Right atrium auricular region (tissue), 2 donors: ENCODE data around the gene CHD9. TPM values are rescaled to one million over a fixed set of nuclear protein-coding genes. Genes with fewer than 3 reads are reported as not detected.
"Not testable (repeated sequence)": the region's sequence is repeated elsewhere in the genome, so short reads cannot be mapped to it uniquely, and the experiment has no call there.

Source experiments
- DNase-seq: peaks from one replicate; pipeline ENCODE4 v3.0.0-alpha.2; 2019; ENCODE audit warnings: low spot score
- H3K27ac ChIP-seq, 2 donors: fragments of 200-600 bp; sonication (generic); 1 replicate in 1 of 2; 2 replicates in 1 of 2; pipeline ENCODE4 v1.5.1; 2016 to 2019
- H3K27me3 ChIP-seq, 2 donors: fragments of 200-600 bp; sonication (generic); one replicate each; pipeline versions ENCODE4 v1.5.1 to v1.6.0; 2017 to 2019
- H3K36me3 ChIP-seq: fragments of 200-600 bp; sonication (generic); one replicate; pipeline ENCODE4 v1.5.1; 2016
- H3K4me1 ChIP-seq, 2 donors: fragments of 200-600 bp; sonication (generic); one replicate each; pipeline versions ENCODE4 v1.5.1 to v1.6.0; 2017 to 2019
- H3K4me3 ChIP-seq, 2 donors: fragments of 200-600 bp; sonication (generic); 1 replicate in 1 of 2; 2 replicates in 1 of 2; pipeline ENCODE4 v1.5.1; 2017 to 2019; ENCODE audit warnings: mild to moderate bottlenecking in 1 of 2, moderate library complexity in 1 of 2
- H3K9me3 ChIP-seq, 2 donors: fragments of 200-600 bp; sonication (generic); one replicate each; pipeline ENCODE4 v1.5.1; 2019
- total RNA-seq, 2 donors: library from RNA; depleted of rRNA; stranded (reverse); fragments of >200 nt; gene quantifications; one replicate each; pipeline ENCODE4 v1.1.0, GENCODE V29; 2016
- TF ChIP-seq, protein P1 (sequence below), 2 donors: fragments of 200-600 bp; sonication (generic); IDR thresholded peaks; one replicate each; pipeline ENCODE4 v1.5.1; 2019; ENCODE audit warnings: antibody characterized with exemption in 2 of 2

CHD9 gene
- total RNA-seq, 2 donors from 2014 or later = 49.8 to 54.1 TPM

DNA sequence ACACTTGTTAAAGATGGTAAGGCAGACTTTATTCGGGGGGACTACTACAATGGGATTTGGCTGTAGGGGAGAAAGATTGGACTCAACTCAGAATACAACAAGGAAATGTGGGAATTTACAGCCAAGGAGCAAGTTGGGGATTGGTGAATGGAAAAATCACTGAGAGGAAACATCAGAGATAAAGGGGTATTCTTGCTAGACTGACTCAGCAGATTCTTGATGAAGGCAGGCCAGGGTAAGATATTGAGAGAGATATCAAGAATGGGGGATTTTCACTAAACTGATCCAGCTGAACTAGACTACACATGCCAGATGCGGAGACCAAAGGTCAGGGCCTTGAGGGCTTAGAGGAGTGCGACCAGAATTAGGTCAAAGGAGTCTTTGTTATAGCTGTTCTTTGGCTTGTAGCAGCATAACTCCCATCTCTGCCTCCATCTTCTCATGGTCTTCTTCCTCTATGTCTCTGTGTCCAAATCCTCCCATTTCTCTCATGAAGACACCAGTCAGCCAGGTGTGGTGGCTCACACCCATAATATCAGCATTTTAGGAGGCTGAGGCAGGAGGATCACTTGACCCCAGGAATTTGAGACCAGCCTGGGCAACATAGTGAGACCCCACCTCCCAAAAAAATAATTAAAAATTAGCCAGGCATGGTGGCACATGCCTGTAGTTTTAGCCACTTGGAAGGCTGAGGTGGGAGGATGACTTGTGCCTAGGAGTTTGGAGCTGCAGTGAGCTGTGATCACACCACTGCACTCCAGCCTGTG lies 19.4 kb upstream of the CHD9 start:
- no peaks in the 10 kb centered on the region for H3K27me3 ChIP-seq
- no peaks in the 10 kb centered on the region for H3K4me1 ChIP-seq
- H3K27ac ChIP-seq = no peak overlapping the region
- H3K4me3 ChIP-seq = no peak overlapping the region
- TF ChIP-seq, protein P1, sequence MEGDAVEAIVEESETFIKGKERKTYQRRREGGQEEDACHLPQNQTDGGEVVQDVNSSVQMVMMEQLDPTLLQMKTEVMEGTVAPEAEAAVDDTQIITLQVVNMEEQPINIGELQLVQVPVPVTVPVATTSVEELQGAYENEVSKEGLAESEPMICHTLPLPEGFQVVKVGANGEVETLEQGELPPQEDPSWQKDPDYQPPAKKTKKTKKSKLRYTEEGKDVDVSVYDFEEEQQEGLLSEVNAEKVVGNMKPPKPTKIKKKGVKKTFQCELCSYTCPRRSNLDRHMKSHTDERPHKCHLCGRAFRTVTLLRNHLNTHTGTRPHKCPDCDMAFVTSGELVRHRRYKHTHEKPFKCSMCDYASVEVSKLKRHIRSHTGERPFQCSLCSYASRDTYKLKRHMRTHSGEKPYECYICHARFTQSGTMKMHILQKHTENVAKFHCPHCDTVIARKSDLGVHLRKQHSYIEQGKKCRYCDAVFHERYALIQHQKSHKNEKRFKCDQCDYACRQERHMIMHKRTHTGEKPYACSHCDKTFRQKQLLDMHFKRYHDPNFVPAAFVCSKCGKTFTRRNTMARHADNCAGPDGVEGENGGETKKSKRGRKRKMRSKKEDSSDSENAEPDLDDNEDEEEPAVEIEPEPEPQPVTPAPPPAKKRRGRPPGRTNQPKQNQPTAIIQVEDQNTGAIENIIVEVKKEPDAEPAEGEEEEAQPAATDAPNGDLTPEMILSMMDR (IDR thresholded peaks at IDR 0.05) = no peak
- no peak for DNase-seq
- H3K9me3 ChIP-seq = no peaks in the 10 kb centered on the region
- no peaks in the 10 kb centered on the region for H3K36me3 ChIP-seq

DNA sequence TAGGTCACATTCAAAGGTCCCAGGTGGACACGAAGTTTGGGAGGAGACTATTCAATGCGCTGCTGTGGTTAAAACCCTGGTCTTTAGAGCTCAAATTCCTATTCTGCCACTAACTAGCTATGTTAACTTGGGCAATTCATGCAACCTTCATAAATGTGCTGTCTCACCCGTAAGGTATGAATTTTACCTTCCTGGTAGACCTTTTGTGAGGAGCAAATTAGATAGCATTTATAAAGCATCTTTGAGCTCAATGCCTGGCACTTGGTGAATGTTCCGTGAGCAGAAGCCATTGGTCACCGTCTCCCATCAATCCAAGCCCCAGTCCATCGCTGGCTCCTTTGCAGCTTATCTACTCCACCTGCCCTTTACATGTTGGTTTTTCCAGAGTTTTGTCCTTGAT lies 18.7 kb upstream of the CHD9 start:
- DNase-seq = no peak
- Histone ChIP-seq H3K36me3 (no peaks in the 10 kb centered on the region), H3K27ac (no peak overlapping the region), H3K9me3 (no peaks in the 10 kb centered on the region), H3K4me3 (no peak overlapping the region), H3K4me1 (peaks cover 0 to 3% of the 10 kb centered on the region in 2 donors), H3K27me3 (no peaks in the 10 kb centered on the region)
- TF ChIP-seq, protein P1 (IDR thresholded peaks at IDR 0.05) = no peak

DNA sequence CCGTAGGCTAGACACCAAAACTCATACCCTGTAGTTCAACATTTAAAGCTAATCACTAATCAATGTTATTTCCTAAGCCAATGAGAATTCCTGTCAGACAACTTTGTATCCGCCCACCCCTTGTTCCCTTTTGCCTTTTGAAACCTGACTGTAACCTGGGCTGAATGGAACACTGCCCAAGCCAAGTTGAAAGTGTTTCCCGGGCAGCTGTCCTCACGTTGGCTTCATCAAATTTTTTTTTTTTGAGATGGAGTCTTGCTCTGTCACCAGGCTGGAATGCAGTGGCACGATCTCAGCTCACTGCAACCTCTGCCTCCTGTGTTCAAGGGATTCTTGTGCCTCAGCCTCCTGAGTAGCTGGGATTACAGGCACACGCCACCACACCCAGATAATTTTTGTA lies 18.1 kb upstream of the CHD9 start:
- H3K9me3 ChIP-seq, H3K4me1 ChIP-seq, H3K36me3 ChIP-seq, H3K27ac ChIP-seq, H3K27me3 ChIP-seq, DNase-seq, H3K4me3 ChIP-seq: not testable (repeated sequence)

DNA sequence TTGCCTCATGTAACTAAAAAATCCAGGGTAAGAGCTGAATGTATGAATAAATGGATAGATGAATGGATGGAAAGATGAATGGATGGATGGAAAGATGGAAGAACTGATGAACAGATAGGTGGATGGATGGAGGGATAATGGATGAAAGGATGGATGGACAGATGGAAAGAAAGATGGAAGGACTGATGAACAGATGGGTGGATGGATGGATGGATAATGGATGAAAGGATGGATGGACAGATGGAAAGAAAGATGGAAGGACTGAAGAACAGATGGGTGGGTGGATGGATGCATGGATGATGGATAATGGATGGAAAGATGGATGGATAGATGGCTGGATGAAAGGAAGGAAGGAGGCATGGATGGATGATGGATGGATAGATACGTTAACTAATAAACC lies 14.0 kb upstream of the CHD9 start:
- Histone ChIP-seq H3K36me3 (no peaks in the 10 kb centered on the region), H3K27me3 (no peaks in the 10 kb centered on the region), H3K4me1 (peaks cover 0 to 31% of the 10 kb centered on the region in 2 donors), H3K27ac (peak overlapping the region; percentile 66 to 77), H3K9me3 (no peaks in the 10 kb centered on the region), H3K4me3 (no peak overlapping the region)
- no peak for DNase-seq
- TF ChIP-seq, protein P1 (IDR thresholded peaks at IDR 0.05) = no peak

DNA sequence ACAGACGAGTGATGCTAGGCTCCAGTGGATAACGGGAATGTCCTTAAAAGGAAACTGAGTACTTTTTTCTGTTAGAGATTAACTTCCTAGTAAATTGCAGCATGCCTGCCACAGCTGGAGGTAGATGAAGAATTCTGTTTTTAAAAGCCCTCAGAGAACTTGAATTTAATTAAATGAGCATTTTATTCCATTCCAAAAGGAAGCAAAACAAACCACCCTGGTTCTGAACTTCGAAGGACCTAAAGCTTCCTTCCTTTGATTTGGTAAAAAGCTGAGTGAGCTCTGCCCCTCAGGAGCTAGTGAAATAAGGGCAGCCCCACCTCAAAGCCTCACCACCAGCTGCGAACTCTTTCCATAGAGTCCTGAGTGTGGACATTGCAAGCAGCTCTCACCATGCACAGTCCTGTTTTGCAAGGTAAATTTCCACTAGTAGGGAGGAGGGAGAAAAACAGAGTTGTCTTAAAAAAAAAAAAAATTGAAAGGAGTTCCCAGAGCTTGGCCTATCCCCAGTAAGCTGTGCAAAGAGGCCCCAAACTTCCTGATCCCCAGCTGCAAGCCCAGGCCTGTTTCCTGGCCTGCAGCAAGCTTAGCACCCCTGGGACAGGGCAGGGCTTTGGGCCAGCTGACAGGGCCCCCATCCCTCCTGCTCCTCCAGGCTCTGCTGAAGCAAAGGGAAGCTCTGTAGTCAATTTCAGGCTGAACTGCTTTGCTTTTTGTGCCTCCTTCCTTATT lies 13.3 kb upstream of the CHD9 start:
- DNase-seq = peak; percentile 73
- Histone ChIP-seq H3K36me3 (no peaks in the 10 kb centered on the region), H3K4me3 (peak overlapping the region in 1 of 2 donors; percentile 35), H3K27me3 (no peaks in the 10 kb centered on the region), H3K4me1 (peaks cover 0 to 31% of the 10 kb centered on the region in 2 donors), H3K9me3 (no peaks in the 10 kb centered on the region), H3K27ac (peak overlapping the region; percentile 66 to 77)
- TF ChIP-seq, protein P1 (IDR thresholded peaks at IDR 0.05) = no peak

DNA sequence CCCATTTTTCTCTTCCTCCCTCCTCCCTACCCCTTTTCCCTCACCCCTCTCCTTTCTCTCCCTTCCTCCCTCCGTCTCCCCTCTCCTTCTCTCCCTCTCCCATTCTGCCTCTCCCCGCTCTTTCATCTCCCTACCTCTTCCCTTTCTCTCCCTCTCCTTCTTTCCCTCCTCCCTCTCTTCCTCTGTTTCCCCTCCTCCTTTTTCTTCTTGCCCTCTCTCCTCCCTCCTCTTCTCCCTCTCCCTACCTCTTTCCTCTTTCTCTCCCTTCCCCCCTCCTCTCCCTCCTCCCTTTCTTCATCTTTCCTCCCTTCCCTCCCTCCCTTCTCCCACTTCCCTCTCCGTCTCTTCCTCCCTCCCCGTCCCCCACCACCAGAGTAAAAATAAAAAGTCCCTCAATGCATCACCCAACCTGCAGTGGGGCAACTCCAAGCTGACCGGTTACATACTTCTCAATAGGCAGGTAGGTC lies 12.5 kb upstream of the CHD9 start:
- TF ChIP-seq, protein P1 (IDR thresholded peaks at IDR 0.05) = no peak
- Histone ChIP-seq H3K36me3 (no peaks in the 10 kb centered on the region), H3K27me3 (no peaks in the 10 kb centered on the region), H3K4me1 (peaks cover 0 to 31% of the 10 kb centered on the region in 2 donors), H3K27ac (peak overlapping the region; percentile 66 to 77), H3K9me3 (no peaks in the 10 kb centered on the region), H3K4me3 (peak overlapping the region in 1 of 2 donors; percentile 35)
- no peak for DNase-seq
